ENCODE data around the gene VSIR. TPM values are rescaled to one million over a fixed set of nuclear protein-coding genes. Genes with fewer than 3 reads are reported as not detected.

VSIR gene
- total RNA-seq, 2 experiments from 2014 or later: 52.0 to 55.5 TPM

DNA sequence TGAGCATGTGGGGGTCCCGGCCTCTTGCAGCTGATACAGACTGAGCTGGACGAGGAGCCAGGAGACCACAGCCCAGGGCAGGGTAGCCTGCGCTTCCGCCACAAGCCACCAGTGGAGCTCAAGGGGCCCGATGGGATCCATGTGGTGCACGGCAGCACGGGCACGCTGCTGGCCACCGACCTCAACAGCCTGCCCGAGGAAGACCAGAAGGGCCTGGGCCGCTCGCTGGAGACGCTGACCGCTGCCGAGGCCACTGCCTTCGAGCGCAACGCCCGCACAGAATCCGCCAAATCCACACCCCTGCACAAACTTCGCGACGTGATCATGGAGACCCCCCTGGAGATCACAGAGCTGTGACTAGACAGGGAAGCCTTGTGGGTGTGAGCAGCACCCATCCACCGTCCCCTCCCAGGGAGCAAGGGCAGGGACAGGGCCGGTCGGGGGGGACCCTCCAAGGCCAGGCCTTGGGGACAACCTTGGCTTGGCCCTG is 41.6 kb upstream of the VSIR start:
- no peaks in the 10 kb centered on the region for H3K9me3 Mint-ChIP-seq
- peaks cover 11% of the 10 kb centered on the region for H3K36me3 Mint-ChIP-seq (ENCODE audit: low read depth)
- intact Hi-C loops (cut with micrococcal nuclease): no loop called here
- H3K4me3 Mint-ChIP-seq: no peak overlapping the region
- CTCF ChIA-PET: interaction anchor here (0.8 kb wide), 1 partner anchor 117 kb away, joined by 4 read pairs; no protein-coding TSS in a partner anchor
- H3K4me1 Mint-ChIP-seq (ENCODE audit: low read depth): peaks cover 2% of the 10 kb centered on the region
- H3K27me3 Mint-ChIP-seq (ENCODE audit: low read depth): no peaks in the 10 kb centered on the region
- no peak for DNase-seq
- no peak overlapping the region for H3K27ac Mint-ChIP-seq

- no peak overlapping the region for H3K27ac Mint-ChIP-seq
- H3K4me1 Mint-ChIP-seq (ENCODE audit: low read depth): peaks cover 2% of the 10 kb centered on the region
- H3K36me3 Mint-ChIP-seq (ENCODE audit: low read depth): peaks cover 7% of the 10 kb centered on the region
- CTCF ChIA-PET: interaction anchor here (0.7 to 3.7 kb wide), 17 partner anchors 9 to 431 kb away, joined by 3 to 25 read pairs (median 3); partner anchors contain the start of genes CDH23 and VSIR
- intact Hi-C loops (cut with micrococcal nuclease): loop anchor here (1.0 to 2.0 kb wide), 5 partner anchors 40 to 498 kb away; partner anchors contain the start of gene VSIR
- no peaks in the 10 kb centered on the region for H3K27me3 Mint-ChIP-seq (ENCODE audit: low read depth)
- no peak overlapping the region for H3K4me3 Mint-ChIP-seq
- DNase-seq: no peak
- no peaks in the 10 kb centered on the region for H3K9me3 Mint-ChIP-seq
Observed at GRCh38 chr10:71812913-71813590, 39.7 kb upstream of the VSIR start.

DNA sequence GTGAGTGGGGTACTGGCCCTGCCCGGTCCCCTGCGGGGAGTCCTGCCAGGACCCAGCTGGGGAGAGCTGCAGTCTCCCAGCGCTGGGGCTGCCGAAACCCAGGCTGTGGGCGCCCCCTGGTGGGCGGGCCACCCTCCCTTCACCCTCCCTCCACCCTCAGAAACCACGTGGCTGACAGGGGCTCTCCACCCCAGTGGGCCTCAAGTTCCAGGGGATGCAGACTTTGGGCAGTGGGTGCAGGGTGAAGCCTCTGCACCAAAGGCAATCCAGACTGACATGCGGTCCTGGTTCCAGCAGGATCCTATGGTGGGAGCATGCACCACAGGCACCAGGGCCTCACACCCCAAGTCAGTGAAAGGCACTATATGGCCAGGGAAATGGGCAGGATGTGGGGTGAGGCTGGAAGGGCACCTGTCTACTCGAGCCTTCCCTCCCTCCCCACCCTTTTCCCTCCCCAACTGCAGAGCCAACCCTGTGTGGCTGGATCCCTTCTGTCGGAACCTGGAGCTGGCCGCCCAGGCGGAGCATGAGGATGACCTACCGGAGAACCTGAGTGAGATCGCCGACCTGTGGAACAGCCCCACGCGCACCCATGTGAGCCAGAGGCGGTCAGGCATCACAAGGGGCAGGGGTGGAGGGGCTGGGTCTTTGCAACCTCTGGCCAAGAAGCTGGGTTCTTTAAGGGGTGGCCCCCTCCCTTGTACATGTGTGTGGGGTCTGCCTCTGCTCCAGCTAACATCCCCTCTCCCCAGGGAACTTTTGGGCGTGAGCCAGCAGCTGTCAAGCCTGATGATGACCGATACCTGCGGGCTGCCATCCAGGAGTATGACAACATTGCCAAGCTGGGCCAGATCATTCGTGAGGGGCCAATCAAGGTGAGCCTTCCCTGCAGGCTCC is 38.9 kb upstream of the VSIR start:
- Mint-ChIP-seq H3K9me3 (no peaks in the 10 kb centered on the region), H3K4me3 (no peak overlapping the region), H3K27ac (no peak overlapping the region), H3K4me1 (ENCODE audit: low read depth) (peaks cover 2% of the 10 kb centered on the region), H3K36me3 (ENCODE audit: low read depth) (peaks cover 5% of the 10 kb centered on the region), H3K27me3 (ENCODE audit: low read depth) (no peaks in the 10 kb centered on the region)
- intact Hi-C loops (cut with micrococcal nuclease): loop anchor here (1.0 to 2.0 kb wide), 5 partner anchors 39 to 497 kb away; partner anchors contain the start of gene VSIR
- DNase-seq: peak; percentile 83
- CTCF ChIA-PET: interaction anchor here (0.6 to 3.7 kb wide), 21 partner anchors 14 to 1147 kb away, joined by 3 to 25 read pairs (median 4); partner anchors contain the start of genes CDH23 and VSIR

DNA sequence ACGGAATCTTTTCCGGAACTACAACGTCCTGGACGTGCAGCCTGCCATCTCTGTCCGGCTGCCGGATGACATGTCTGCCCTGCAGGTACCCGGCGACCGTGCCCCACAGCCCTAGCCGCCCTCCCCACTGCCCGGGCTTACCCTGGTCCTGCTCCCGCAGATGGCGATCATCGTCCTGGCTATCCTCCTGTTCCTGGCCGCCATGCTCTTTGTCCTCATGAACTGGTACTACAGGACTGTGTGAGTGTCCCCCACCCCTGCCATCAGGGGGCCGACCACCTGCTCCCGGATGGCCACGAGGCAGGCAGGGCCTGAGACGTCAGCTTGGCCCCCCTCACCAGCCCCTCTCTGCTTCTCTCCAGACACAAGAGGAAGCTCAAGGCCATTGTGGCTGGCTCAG is 38.0 kb upstream of the VSIR start:
- peaks cover 5% of the 10 kb centered on the region for H3K36me3 Mint-ChIP-seq (ENCODE audit: low read depth)
- intact Hi-C loops (cut with micrococcal nuclease): no loop called here

DNA sequence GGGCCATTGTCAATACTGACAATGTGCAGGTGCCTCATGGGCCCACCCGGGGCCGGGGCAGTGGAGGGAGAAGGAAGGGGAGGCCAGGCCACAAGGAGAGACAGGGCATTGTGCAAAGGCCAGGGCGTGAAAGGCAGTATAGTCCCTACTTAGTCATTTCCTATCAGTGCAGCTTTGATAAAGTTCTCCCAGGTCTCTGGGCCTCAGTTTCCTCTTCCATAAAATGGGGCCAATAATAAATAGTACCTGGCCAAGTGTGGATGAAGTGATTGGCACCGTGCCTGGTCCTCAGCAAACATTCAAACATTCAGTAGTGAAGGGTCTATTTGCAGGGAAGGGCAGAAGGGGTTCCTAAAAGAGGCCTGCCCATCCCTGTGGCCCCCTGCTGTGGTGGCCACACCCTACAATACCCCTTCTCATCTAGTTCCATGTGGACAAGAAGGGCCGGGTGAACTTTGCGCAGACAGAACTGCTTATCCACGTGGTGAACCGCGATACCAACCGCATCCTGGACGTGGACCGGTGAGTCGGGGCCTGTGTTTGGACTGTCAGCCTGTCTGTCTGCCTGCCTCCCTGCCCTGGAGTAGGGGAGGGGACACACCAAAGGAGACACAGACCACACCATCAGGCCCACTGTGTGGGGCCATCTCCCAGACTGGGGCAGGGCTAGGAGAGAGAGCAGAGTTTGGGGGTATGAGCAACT is 36.9 kb upstream of the VSIR start:
- no peak for DNase-seq
- intact Hi-C loops (cut with micrococcal nuclease): no loop called here
- peaks cover 2% of the 10 kb centered on the region for H3K36me3 Mint-ChIP-seq (ENCODE audit: low read depth)
- CTCF ChIA-PET: interaction anchor here (1.5 to 2.7 kb wide), 2 partner anchors 37 to 118 kb away, joined by 3 to 13 read pairs; partner anchors contain the start of gene VSIR
- H3K9me3 Mint-ChIP-seq: no peaks in the 10 kb centered on the region
- H3K27ac Mint-ChIP-seq: no peak overlapping the region
- H3K4me1 Mint-ChIP-seq (ENCODE audit: low read depth): peaks cover 2% of the 10 kb centered on the region
- no peaks in the 10 kb centered on the region for H3K27me3 Mint-ChIP-seq (ENCODE audit: low read depth)
- no peak overlapping the region for H3K4me3 Mint-ChIP-seq

More for the DNA sequence above, 38.0 kb upstream of the VSIR start:
- Mint-ChIP-seq H3K4me1 (ENCODE audit: low read depth) (peaks cover 2% of the 10 kb centered on the region), H3K27me3 (ENCODE audit: low read depth) (no peaks in the 10 kb centered on the region), H3K9me3 (no peaks in the 10 kb centered on the region), H3K27ac (no peak overlapping the region), H3K4me3 (no peak overlapping the region)
- no peak for DNase-seq
- CTCF ChIA-PET: interaction anchor here (0.7 to 3.7 kb wide), 13 partner anchors 31 to 516 kb away, joined by 3 to 25 read pairs (median 4); partner anchors contain the start of genes CDH23 and VSIR

- CTCF ChIA-PET: no interaction called here
- H3K4me3 Mint-ChIP-seq: no peak overlapping the region
- H3K4me1 Mint-ChIP-seq (ENCODE audit: low read depth): peaks cover 2% of the 10 kb centered on the region
- H3K36me3 Mint-ChIP-seq (ENCODE audit: low read depth): peaks cover 2% of the 10 kb centered on the region
- no peaks in the 10 kb centered on the region for H3K9me3 Mint-ChIP-seq
- DNase-seq: no peak
- H3K27ac Mint-ChIP-seq: no peak overlapping the region
- intact Hi-C loops (cut with micrococcal nuclease): no loop called here
- H3K27me3 Mint-ChIP-seq (ENCODE audit: low read depth): no peaks in the 10 kb centered on the region
Observed at GRCh38 chr10:71809628-71810027, 36.3 kb upstream of the VSIR start.

DNA sequence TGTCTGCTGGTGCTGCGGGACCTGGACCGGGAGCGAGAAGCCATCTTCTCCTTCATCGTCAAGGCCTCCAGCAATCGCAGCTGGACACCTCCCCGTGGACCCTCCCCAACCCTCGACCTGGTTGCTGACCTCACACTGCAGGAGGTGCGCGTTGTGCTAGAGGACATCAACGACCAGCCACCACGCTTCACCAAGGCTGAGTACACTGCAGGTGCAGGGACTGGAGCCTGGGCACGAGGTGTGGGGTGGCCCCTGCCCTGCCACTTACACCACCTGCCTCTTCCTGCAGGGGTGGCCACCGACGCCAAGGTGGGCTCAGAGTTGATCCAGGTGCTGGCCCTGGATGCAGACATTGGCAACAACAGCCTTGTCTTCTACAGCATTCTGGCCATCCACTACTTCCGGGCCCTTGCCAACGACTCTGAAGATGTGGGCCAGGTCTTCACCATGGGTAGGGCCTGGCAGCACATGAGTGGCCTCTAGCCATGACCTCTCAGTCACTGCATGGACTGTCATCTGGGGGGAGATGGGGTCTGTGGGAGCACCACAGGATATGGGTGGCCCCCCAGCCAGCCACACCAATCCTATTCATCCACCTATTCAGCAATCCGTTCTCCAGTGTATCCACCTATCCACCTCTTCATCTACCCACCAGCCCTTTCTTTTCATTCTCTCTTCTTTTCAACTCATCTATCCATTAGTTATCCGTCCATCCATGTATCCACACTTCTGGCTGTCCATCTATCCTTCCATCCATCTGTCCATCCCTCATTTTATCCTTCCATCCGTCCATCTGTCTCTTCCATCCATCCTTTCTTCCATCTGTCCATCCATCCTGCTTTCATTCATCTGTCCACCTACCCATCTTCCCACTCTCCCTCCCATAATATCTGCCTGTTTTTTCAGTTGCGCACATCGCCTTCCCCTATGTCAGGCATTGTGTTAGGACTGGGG is 34.5 kb upstream of the VSIR start:
- intact Hi-C loops (cut with micrococcal nuclease): no loop called here
- Mint-ChIP-seq H3K27ac (no peak overlapping the region), H3K4me1 (ENCODE audit: low read depth) (peaks cover 2% of the 10 kb centered on the region), H3K9me3 (no peaks in the 10 kb centered on the region), H3K27me3 (ENCODE audit: low read depth) (no peaks in the 10 kb centered on the region), H3K4me3 (no peak overlapping the region), H3K36me3 (ENCODE audit: low read depth) (no peaks in the 10 kb centered on the region)
- no peak for DNase-seq
- CTCF ChIA-PET: no interaction called here

GRCh38 chr10:71806704-71807556 is 33.6 kb upstream of the VSIR start:
- CTCF ChIA-PET: interaction anchor here (0.7 to 1.0 kb wide), 3 partner anchors 71 to 238 kb away, joined by 3 read pairs; no protein-coding TSS in a partner anchor
- no peaks in the 10 kb centered on the region for H3K27me3 Mint-ChIP-seq (ENCODE audit: low read depth)
- no peaks in the 10 kb centered on the region for H3K9me3 Mint-ChIP-seq
- H3K4me3 Mint-ChIP-seq: no peak overlapping the region
- no peaks in the 10 kb centered on the region for H3K36me3 Mint-ChIP-seq (ENCODE audit: low read depth)
- no peaks in the 10 kb centered on the region for H3K4me1 Mint-ChIP-seq (ENCODE audit: low read depth)
- no peak for DNase-seq
- H3K27ac Mint-ChIP-seq: no peak overlapping the region
- intact Hi-C loops (cut with micrococcal nuclease): no loop called here

GRCh38 chr10:71805776-71806703 is 32.7 kb upstream of the VSIR start:
- H3K36me3 Mint-ChIP-seq (ENCODE audit: low read depth): no peaks in the 10 kb centered on the region
- no peaks in the 10 kb centered on the region for H3K4me1 Mint-ChIP-seq (ENCODE audit: low read depth)
- intact Hi-C loops (cut with micrococcal nuclease): no loop called here
- H3K27me3 Mint-ChIP-seq (ENCODE audit: low read depth): no peaks in the 10 kb centered on the region
- no peak overlapping the region for H3K4me3 Mint-ChIP-seq
- DNase-seq: no peak
- no peaks in the 10 kb centered on the region for H3K9me3 Mint-ChIP-seq
- no peak overlapping the region for H3K27ac Mint-ChIP-seq
- CTCF ChIA-PET: interaction anchor here (0.7 to 1.0 kb wide), 3 partner anchors 70 to 237 kb away, joined by 3 read pairs; no protein-coding TSS in a partner anchor

DNA sequence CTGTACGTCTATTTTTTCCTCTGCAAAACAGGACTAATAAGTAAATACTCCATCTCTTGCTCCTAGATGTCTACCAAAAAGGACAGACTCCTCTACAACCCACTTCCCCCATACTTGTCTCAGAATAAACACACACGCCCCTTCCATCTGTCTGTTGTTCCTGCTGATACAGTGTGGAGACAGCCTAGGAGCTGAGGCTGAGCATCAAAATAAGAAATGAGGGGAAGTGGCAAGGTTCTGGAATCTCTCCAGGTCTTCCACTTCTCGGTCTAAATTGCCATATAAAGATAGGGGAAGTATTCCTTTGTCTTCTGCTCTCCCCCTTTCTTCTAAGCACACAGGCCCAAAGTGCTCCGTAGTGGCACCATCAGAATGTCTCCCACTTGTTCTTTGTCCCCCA is 30.8 kb upstream of the VSIR start:
- no peak overlapping the region for H3K4me3 Mint-ChIP-seq
- H3K4me1 Mint-ChIP-seq (ENCODE audit: low read depth): no peaks in the 10 kb centered on the region
- intact Hi-C loops (cut with micrococcal nuclease): no loop called here
- no peaks in the 10 kb centered on the region for H3K27me3 Mint-ChIP-seq (ENCODE audit: low read depth)
- H3K27ac Mint-ChIP-seq: no peak overlapping the region
- DNase-seq: no peak
- CTCF ChIA-PET: no interaction called here
- H3K36me3 Mint-ChIP-seq (ENCODE audit: low read depth): no peaks in the 10 kb centered on the region
- no peaks in the 10 kb centered on the region for H3K9me3 Mint-ChIP-seq

Measured in activated naive CD4-positive, alpha-beta T cell treated with anti-CD3 and anti-CD28 coated beads for 36 hours (primary cell).